ENCODE data around the gene BICC1. TPM values are rescaled to one million over a fixed set of nuclear protein-coding genes. Genes with fewer than 3 reads are reported as not detected.

The BICC1 gene
- polyA plus RNA-seq, 1 donor (not counting 4 experiments of a cell fraction or from before 2014, with no cell fraction given), result 4.2 TPM

GRCh38 chr10:58465629-58466028 lies 47.0 kb upstream of the BICC1 start:
- no peaks in the 10 kb centered on the region for H4K20me1 ChIP-seq (ENCODE audit: control insufficient read depth, extremely low read depth, insufficient read depth, low read length)
- no peaks in the 10 kb centered on the region for H3K27me3 ChIP-seq (ENCODE audit: control insufficient read depth, extremely low read depth, insufficient read depth, low read length)
- no peak overlapping the region for H3K9ac ChIP-seq (ENCODE audit: control insufficient read depth, extremely low read depth, insufficient read depth, low read length)
- no peaks in the 10 kb centered on the region for H3K4me1 ChIP-seq (ENCODE audit: control insufficient read depth, extremely low read depth, insufficient read depth, low read length)
- H3K4me2 ChIP-seq (ENCODE audit: control insufficient read depth, extremely low read depth, insufficient read depth, low read depth, low read length), result no peak overlapping the region
- dilution Hi-C loops (cut with MboI; ENCODE audit: extremely low pct_ligation_motif_present, low sequenced_read_pairs), result no loop called here
- H3K36me3 ChIP-seq (ENCODE audit: control insufficient read depth in 2 of 2, extremely low read depth in 1 of 2, insufficient read depth in 2 of 2, low read length in 2 of 2), result no peaks in the 10 kb centered on the region
- DNase-seq (ENCODE audit: low read depth, low spot score) (no peak), FAIRE-seq (no peak)
- TF ChIP-seq CTCF (optimal IDR thresholded peaks at IDR 0.05 in 1 of 3, IDR thresholded peaks at IDR 0.05 in 1 of 3, conservative IDR thresholded peaks at IDR 0.05 in 1 of 3; ENCODE audit: extremely low read depth in 1 of 3, insufficient read depth in 2 of 3, low read length in 3 of 3) (no peak), EZH2 (IDR thresholded peaks at IDR 0.05; ENCODE audit: low read length) (no peak)
- H3K4me3 ChIP-seq (ENCODE audit: control insufficient read depth in 2 of 3, extremely low read depth in 1 of 3, insufficient read depth in 2 of 3, low read depth in 1 of 3, low read length in 3 of 3), result no peak overlapping the region
- no peaks in the 10 kb centered on the region for H3K79me2 ChIP-seq (ENCODE audit: control insufficient read depth, insufficient read depth, low read length)
- no peak overlapping the region for H3K27ac ChIP-seq (ENCODE audit: control insufficient read depth, insufficient read depth, low read length)
- no peak overlapping the region for H2AFZ ChIP-seq (ENCODE audit: control insufficient read depth, low read length)
- H3K9me3 ChIP-seq (ENCODE audit: control insufficient read depth, low read depth, low read length), result no peaks in the 10 kb centered on the region
- H3K9me1 ChIP-seq (ENCODE audit: control insufficient read depth, extremely low read depth, insufficient read depth, low read length), result no peaks in the 10 kb centered on the region

GRCh38 chr10:58467931-58468635 lies 44.6 kb upstream of the BICC1 start:
- no peak for FAIRE-seq
- dilution Hi-C loops (cut with MboI; ENCODE audit: extremely low pct_ligation_motif_present, low sequenced_read_pairs), result no loop called here
- no peak overlapping the region for H3K27ac ChIP-seq (ENCODE audit: control insufficient read depth, insufficient read depth, low read length)

More at GRCh38 chr10:58467931-58468635, 44.6 kb upstream of the BICC1 start:
- Histone ChIP-seq H3K36me3 (ENCODE audit: control insufficient read depth in 2 of 2, extremely low read depth in 1 of 2, insufficient read depth in 2 of 2, low read length in 2 of 2) (no peaks in the 10 kb centered on the region), H3K4me3 (ENCODE audit: control insufficient read depth in 2 of 3, extremely low read depth in 1 of 3, insufficient read depth in 2 of 3, low read depth in 1 of 3, low read length in 3 of 3) (no peak overlapping the region), H3K9me3 (ENCODE audit: control insufficient read depth, low read depth, low read length) (no peaks in the 10 kb centered on the region), H2AFZ (ENCODE audit: control insufficient read depth, low read length) (no peak overlapping the region), H3K9me1 (ENCODE audit: control insufficient read depth, extremely low read depth, insufficient read depth, low read length) (no peaks in the 10 kb centered on the region), H4K20me1 (ENCODE audit: control insufficient read depth, extremely low read depth, insufficient read depth, low read length) (no peaks in the 10 kb centered on the region), H3K4me2 (ENCODE audit: control insufficient read depth, extremely low read depth, insufficient read depth, low read depth, low read length) (no peak overlapping the region), H3K27me3 (ENCODE audit: control insufficient read depth, extremely low read depth, insufficient read depth, low read length) (peaks cover 9% of the 10 kb centered on the region), H3K4me1 (ENCODE audit: control insufficient read depth, extremely low read depth, insufficient read depth, low read length) (no peaks in the 10 kb centered on the region), H3K79me2 (ENCODE audit: control insufficient read depth, insufficient read depth, low read length) (no peaks in the 10 kb centered on the region), H3K9ac (ENCODE audit: control insufficient read depth, extremely low read depth, insufficient read depth, low read length) (no peak overlapping the region)
- DNase-seq (ENCODE audit: low read depth, low spot score), result no peak
- TF ChIP-seq CTCF (optimal IDR thresholded peaks at IDR 0.05 in 1 of 3, IDR thresholded peaks at IDR 0.05 in 1 of 3, conservative IDR thresholded peaks at IDR 0.05 in 1 of 3; ENCODE audit: extremely low read depth in 1 of 3, insufficient read depth in 2 of 3, low read length in 3 of 3) (no peak), EZH2 (IDR thresholded peaks at IDR 0.05; ENCODE audit: low read length) (no peak)

All from keratinocyte (primary cell).